K562 (cell line): ENCODE measurements around the gene SLC27A4. TPM values are rescaled to one million over a fixed set of nuclear protein-coding genes. Genes with fewer than 3 reads are reported as not detected.

Experiments
- BACH1 ChIP-seq: fragments of 200-800 bp; sonication (Bioruptor generic); IDR thresholded peaks from 2 replicates; pipeline ENCODE4 v1.6.1; 2016; ENCODE audit warnings: missing genetic modification characterization, missing compliant biosample characterization
- CAMTA2 ChIP-seq: fragments of 250-450 bp; sonication (Bioruptor Pico); conservative IDR thresholded peaks from 2 replicates; pipeline ENCODE4 v1.5.1; 2022
- CHD2 ChIP-seq: IDR thresholded peaks from 2 replicates; pipeline ENCODE4 v1.6.1; 2011; ENCODE audit warnings: low read depth, low read length
- E2F5 ChIP-seq: sonication (generic); formaldehyde crosslinking; IDR thresholded peaks from 2 replicates; pipeline ENCODE4 v1.8.0; 2022; ENCODE audit warnings: mild to moderate bottlenecking, missing genetic modification reagents
- FOXA1 ChIP-seq: fragments of 450-650 bp; IDR thresholded peaks from 2 replicates; pipeline ENCODE4 v1.6.1; 2016; ENCODE audit warnings: mild to moderate bottlenecking, borderline replicate concordance
- FOXA3 ChIP-seq, 2 experiments: fragments of 450-650 bp in 1 of 2; sonication (generic) in 1 of 2; formaldehyde crosslinking; IDR thresholded peaks in 1 of 2; conservative IDR thresholded peaks in 1 of 2; 2 replicates each; pipeline versions ENCODE4 v1.4.0 to v1.8.0; 2020 to 2022; ENCODE audit warnings: mild to moderate bottlenecking in 2 of 2, missing genetic modification reagents in 1 of 2
- FOXP1 ChIP-seq: sonication (generic); formaldehyde crosslinking; IDR thresholded peaks from 2 replicates; pipeline ENCODE4 v1.8.0; 2022; ENCODE audit warnings: mild to moderate bottlenecking, missing genetic modification reagents
- GATAD2B ChIP-seq: fragments of 450-650 bp; IDR thresholded peaks from 2 replicates; pipeline ENCODE4 v1.6.1; 2017; ENCODE audit warnings: mild to moderate bottlenecking, borderline replicate concordance
- HDAC1 ChIP-seq, 2 experiments: fragments of 450-650 bp; IDR thresholded peaks; 2 replicates each; pipeline ENCODE4 v1.6.1; 2016 to 2017; ENCODE audit warnings: inconsistent platforms in 1 of 2, mild to moderate bottlenecking in 1 of 2, moderate library complexity in 1 of 2
- ILK ChIP-seq: fragments of 450-650 bp; IDR thresholded peaks from 2 replicates; pipeline ENCODE4 v1.6.1; 2016; ENCODE audit warnings: missing genetic modification characterization, low read depth, mild to moderate bottlenecking, missing compliant biosample characterization, moderate library complexity, borderline replicate concordance
- JUND ChIP-seq, 2 experiments: IDR thresholded peaks; 2 replicates in 1 of 2; 3 replicates in 1 of 2; pipeline ENCODE4 v1.6.1; 2011; ENCODE audit warnings: borderline replicate concordance in 2 of 2, low read depth in 2 of 2, low read length in 2 of 2, improper control_type of control experiment in 1 of 2, missing biosample characterization in 1 of 2, missing genetic modification characterization in 1 of 2, missing genetic modification reagents in 1 of 2
- PML ChIP-seq: IDR thresholded peaks from 2 replicates; pipeline ENCODE4 v1.6.1; 2012; ENCODE audit warnings: low read length, inconsistent platforms
- RBBP5 ChIP-seq: fragments of 200-600 bp; sonication (generic); IDR thresholded peaks from 2 replicates; pipeline ENCODE4 v1.6.1; 2012; ENCODE audit warnings: borderline replicate concordance, mild to moderate bottlenecking, low read length, control low read depth, inconsistent platforms; ENCODE audit not compliant: insufficient read depth, poor library complexity, severe bottlenecking
- SIN3B ChIP-seq: fragments of 450-650 bp; IDR thresholded peaks from 2 replicates; pipeline ENCODE4 v1.6.1; 2017; ENCODE audit warnings: low read depth, mild to moderate bottlenecking, moderate library complexity
- SIRT6 ChIP-seq: IDR thresholded peaks from one replicate; pipeline ENCODE4 v1.6.1; 2012; ENCODE audit warnings: low read depth, mild to moderate bottlenecking, control low read depth, inconsistent platforms, low read length, moderate library complexity
- SMAD4 ChIP-seq: fragments of 250-450 bp; sonication (Bioruptor Pico); conservative IDR thresholded peaks from 2 replicates; pipeline ENCODE4 v1.8.0; 2021; ENCODE audit warnings: inconsistent platforms, mild to moderate bottlenecking, moderate library complexity
- SPI1 ChIP-seq: IDR thresholded peaks from 2 replicates; pipeline ENCODE4 v1.6.1; 2011; ENCODE audit warnings: low read depth, low read length, control low read depth, borderline replicate concordance
- SREBF2 ChIP-seq: sonication (generic); formaldehyde crosslinking; IDR thresholded peaks from 2 replicates; pipeline ENCODE4 v1.4.0; 2020; ENCODE audit warnings: mild to moderate bottlenecking, missing genetic modification reagents
- TEAD2 ChIP-seq: fragments of 450-650 bp; IDR thresholded peaks from 2 replicates; pipeline ENCODE4 v1.6.1; 2016; ENCODE audit warnings: missing genetic modification characterization, control low read depth, missing compliant biosample characterization
- TRIM28 ChIP-seq: fragments of 450-650 bp; IDR thresholded peaks from 2 replicates; pipeline ENCODE4 v1.6.1; 2017
- ZNF143 ChIP-seq: sonication (generic); formaldehyde crosslinking; IDR thresholded peaks from 2 replicates; pipeline ENCODE4 v1.9.0; 2022; ENCODE audit warnings: mild to moderate bottlenecking, missing genetic modification reagents
- ZNF512 ChIP-seq: IDR thresholded peaks from 2 replicates; pipeline ENCODE4 v1.6.1; 2016; ENCODE audit warnings: missing genetic modification characterization, missing compliant biosample characterization
- ZNF740 ChIP-seq, 3 experiments: fragments of 200-800 bp in 1 of 3; sonication (Bioruptor generic) in 1 of 3; sonication (generic) in 1 of 3; formaldehyde crosslinking in 1 of 3; IDR thresholded peaks; 2 replicates each; pipeline versions ENCODE4 v1.6.1 to v1.8.0; 2016 to 2022; ENCODE audit warnings: mild to moderate bottlenecking in 2 of 3, missing compliant biosample characterization in 2 of 3, missing genetic modification characterization in 2 of 3, missing genetic modification reagents in 1 of 3
- polyA plus RNA-seq, 8 experiments: library from polyadenylated mRNA; depleted of rRNA in 4 of 8; stranded (reverse) in 5 of 8; unstranded in 3 of 8; fragments of >200 nt; fragmentation: Nextera tagmentation in 2 of 8; fragmentation: Illumina TruSeq in 1 of 8; extraction: Ambion mirVana in 2 of 8; extraction: Trizol in 1 of 8; gene quantifications; 2 replicates each; pipeline versions ENCODE4 v1.2.1 to v1.2.3, GENCODE V29; 2011 to 2014; ENCODE audit warnings: inconsistent platforms in 1 of 8, missing spikeins in 1 of 8
- total RNA-seq, 7 experiments: library from RNA; depleted of rRNA in 6 of 7; stranded (reverse); fragments of >200 nt in 6 of 7; fragmentation: Illumina TruSeq in 2 of 7; extraction: Trizol in 2 of 7; gene quantifications; 2 replicates each; pipeline versions ENCODE4 v1.2.1 to v1.2.3, GENCODE V29; 2011 to 2021; ENCODE audit warnings: low replicate concordance in 1 of 7

Gene SLC27A4
- total and polyA plus RNA-seq, 9 of the 15 experiments (the other 6 are each of a cell fraction or from before 2014, with no cell fraction given), result 0.25 to 35.7 (median 14.0) TPM

GRCh38 chr9:128339761-128340690, at the start of gene SLC27A4 (continued):
- no peak for TF ChIP-seq ZNF740 (CRISPR knock-in tag; IDR thresholded peaks at IDR 0.05)
- no peak for TF ChIP-seq ZNF740 (tag; IDR thresholded peaks at IDR 0.05)
- TF ChIP-seq CAMTA2 (CRISPR knock-in tag), result no peak
- TF ChIP-seq CHD2, result peak; percentile 44
- no peak for TF ChIP-seq TEAD2 (tag)
- no peak for TF ChIP-seq SIRT6
- no peak for TF ChIP-seq FOXA1
- TF ChIP-seq E2F5 (CRISPR knock-in tag), result peak; percentile 88
- no peak for TF ChIP-seq SIN3B
- TF ChIP-seq JUND (IDR thresholded peaks at IDR 0.05; ENCODE audit: borderline replicate concordance, low read depth, low read length), result peak; percentile 49
- peak; percentile 47; the same call in 1 of the 3 replicates for TF ChIP-seq JUND (tag; IDR thresholded peaks at IDR 0.05; ENCODE audit: borderline replicate concordance, low read depth, low read length)
- no peak for TF ChIP-seq SREBF2 (CRISPR knock-in tag)
- TF ChIP-seq ZNF512 (tag), result no peak
- no peak for TF ChIP-seq ILK
- TF ChIP-seq TRIM28, result peak; percentile 81; the same call in 1 of the 2 replicates
- peak; percentile 40; the same call in 1 of the 2 replicates for TF ChIP-seq FOXP1
- peak; percentile 99 for TF ChIP-seq RBBP5
- peak; percentile 9 to 56; a peak in 2 of 4 replicates for TF ChIP-seq FOXA3 (CRISPR knock-in tag; conservative IDR thresholded peaks at IDR 0.05 in 1 of 2, IDR thresholded peaks at IDR 0.05 in 1 of 2)
- no peak for TF ChIP-seq SPI1
- no peak; the same call in 1 of the 2 replicates for TF ChIP-seq PML
- TF ChIP-seq GATAD2B, result no peak
- TF ChIP-seq SMAD4 (CRISPR knock-in tag), result peak; percentile 65
- peak in 1 of 2 experiments; percentile 93; a peak in 2 of 4 replicates for TF ChIP-seq HDAC1 (IDR thresholded peaks at IDR 0.05)
- no peak for TF ChIP-seq BACH1 (tag)
- TF ChIP-seq ZNF143 (CRISPR knock-in tag), result peak; percentile 89
